ENCODE results near the gene GPRC5C. TPM values are rescaled to one million over a fixed set of nuclear protein-coding genes. Genes with fewer than 3 reads are reported as not detected.
A peak's percentile ranks its signal among the peaks of the same experiment; 100 is the strongest.

Gene GPRC5C
- total RNA-seq, 2 donors from 2014 or later: 66.3 to 186 TPM

DNA sequence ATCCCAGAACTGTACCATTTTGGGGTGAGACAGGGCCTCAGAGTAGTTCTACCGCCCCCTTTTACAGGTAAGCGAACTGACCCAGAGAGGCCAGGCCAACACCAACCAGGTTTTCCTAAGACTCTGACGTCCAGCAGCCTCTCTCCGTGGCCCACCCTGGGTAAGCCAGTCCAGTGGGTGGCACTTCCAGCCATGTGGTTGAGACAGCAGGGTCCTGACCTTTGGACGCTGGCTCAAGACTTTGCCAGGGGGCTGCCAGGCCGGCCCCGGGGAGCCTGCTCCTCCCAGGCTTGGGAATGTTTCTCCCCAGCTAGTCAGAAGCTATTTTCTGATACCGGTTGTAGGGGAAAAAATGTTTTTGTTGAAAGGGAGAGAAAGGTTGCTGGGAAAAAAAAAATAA, 16.9 kb downstream of the GPRC5C start:
- H3K27ac ChIP-seq: peak overlapping the region; percentile 14 to 21
- H3K4me1 ChIP-seq (replicated peaks): peaks cover 21% of the 10 kb centered on the region
- 72% methylated on average over 8 of the region's 8 CpGs for WGBS
- intact Hi-C loops (cut with DNase I): no loop called here
- TF ChIP-seq, protein P1, sequence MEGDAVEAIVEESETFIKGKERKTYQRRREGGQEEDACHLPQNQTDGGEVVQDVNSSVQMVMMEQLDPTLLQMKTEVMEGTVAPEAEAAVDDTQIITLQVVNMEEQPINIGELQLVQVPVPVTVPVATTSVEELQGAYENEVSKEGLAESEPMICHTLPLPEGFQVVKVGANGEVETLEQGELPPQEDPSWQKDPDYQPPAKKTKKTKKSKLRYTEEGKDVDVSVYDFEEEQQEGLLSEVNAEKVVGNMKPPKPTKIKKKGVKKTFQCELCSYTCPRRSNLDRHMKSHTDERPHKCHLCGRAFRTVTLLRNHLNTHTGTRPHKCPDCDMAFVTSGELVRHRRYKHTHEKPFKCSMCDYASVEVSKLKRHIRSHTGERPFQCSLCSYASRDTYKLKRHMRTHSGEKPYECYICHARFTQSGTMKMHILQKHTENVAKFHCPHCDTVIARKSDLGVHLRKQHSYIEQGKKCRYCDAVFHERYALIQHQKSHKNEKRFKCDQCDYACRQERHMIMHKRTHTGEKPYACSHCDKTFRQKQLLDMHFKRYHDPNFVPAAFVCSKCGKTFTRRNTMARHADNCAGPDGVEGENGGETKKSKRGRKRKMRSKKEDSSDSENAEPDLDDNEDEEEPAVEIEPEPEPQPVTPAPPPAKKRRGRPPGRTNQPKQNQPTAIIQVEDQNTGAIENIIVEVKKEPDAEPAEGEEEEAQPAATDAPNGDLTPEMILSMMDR (IDR thresholded peaks at IDR 0.05): no peak
- no peak for TF ChIP-seq POLR2AphosphoS5 (IDR thresholded peaks at IDR 0.05)
- TF ChIP-seq POLR2A (IDR thresholded peaks at IDR 0.05): no peak
- no peaks in the 10 kb centered on the region for H3K27me3 ChIP-seq (replicated peaks; ENCODE audit: insufficient read depth)
- H3K9me3 ChIP-seq: no peaks in the 10 kb centered on the region
- no peak overlapping the region for H3K4me3 ChIP-seq
- DNase-seq (ENCODE audit: low spot score): no peak
- H3K36me3 ChIP-seq: no peaks in the 10 kb centered on the region

DNA sequence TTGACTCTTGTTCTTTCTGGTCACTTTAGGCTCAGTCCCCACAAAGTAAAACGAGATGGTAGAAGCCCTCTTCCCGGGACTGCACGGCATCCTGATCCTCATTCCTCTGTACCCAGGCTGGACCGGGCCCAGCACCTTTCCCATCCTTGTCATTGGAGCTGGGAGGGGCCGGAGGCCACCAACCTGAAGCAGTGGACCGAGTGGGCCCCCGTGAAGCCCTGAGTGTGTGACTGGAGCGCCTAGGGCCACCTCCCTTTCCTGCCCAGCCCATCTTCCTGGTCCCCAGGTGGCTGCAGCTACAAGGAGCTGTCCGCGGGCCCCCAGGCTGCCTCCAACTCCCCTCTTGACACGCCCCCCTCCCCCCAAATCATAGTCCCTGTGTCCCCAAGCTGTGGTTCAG, 17.4 kb downstream of the GPRC5C start:
- H3K9me3 ChIP-seq: no peaks in the 10 kb centered on the region
- no peak for DNase-seq (ENCODE audit: low spot score)
- H3K4me1 ChIP-seq (replicated peaks): peaks cover 22% of the 10 kb centered on the region
- intact Hi-C loops (cut with DNase I): no loop called here
- 66% methylated on average over 11 of the region's 11 CpGs for WGBS
- no peaks in the 10 kb centered on the region for H3K36me3 ChIP-seq
- H3K4me3 ChIP-seq: no peak overlapping the region
- peak overlapping the region in 1 of 2 donors; percentile 21 for H3K27ac ChIP-seq
- H3K27me3 ChIP-seq (replicated peaks; ENCODE audit: insufficient read depth): no peaks in the 10 kb centered on the region
- TF ChIP-seq POLR2AphosphoS5 (IDR thresholded peaks at IDR 0.05): no peak
- TF ChIP-seq, protein P1 (IDR thresholded peaks at IDR 0.05): no peak
- no peak for TF ChIP-seq POLR2A (IDR thresholded peaks at IDR 0.05)

DNA sequence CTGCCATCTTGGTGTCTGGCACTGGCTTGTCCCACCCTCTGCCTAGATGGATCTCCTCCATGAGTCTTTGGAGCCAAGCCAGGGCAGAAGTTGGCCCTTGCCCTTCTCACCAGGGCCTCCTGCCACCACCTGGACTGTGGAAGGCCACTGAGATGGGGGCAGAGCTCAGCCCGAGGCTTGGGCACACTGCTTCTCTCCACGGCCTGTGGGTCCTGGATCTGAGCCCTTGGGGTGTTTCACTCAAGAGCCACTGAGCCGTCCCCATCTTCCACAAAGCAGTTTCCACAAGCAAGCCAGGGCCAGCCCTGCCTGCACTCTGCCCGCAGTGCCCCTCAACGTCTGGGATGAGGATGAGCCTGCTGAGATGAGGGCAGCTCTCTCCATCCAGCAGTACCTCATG, 17.9 kb downstream of the GPRC5C start:
- H3K9me3 ChIP-seq: no peaks in the 10 kb centered on the region
- no peaks in the 10 kb centered on the region for H3K36me3 ChIP-seq
- intact Hi-C loops (cut with DNase I): loop anchor here (5.0 kb wide), 1 partner anchor 237 kb away; the partner anchor contains the start of gene TTYH2
- H3K27ac ChIP-seq: peak overlapping the region in 1 of 2 donors; percentile 21
- H3K4me1 ChIP-seq (replicated peaks): peaks cover 27% of the 10 kb centered on the region
- H3K4me3 ChIP-seq: no peak overlapping the region
- no peak for DNase-seq (ENCODE audit: low spot score)
- H3K27me3 ChIP-seq (replicated peaks; ENCODE audit: insufficient read depth): no peaks in the 10 kb centered on the region
- 81% methylated on average over 5 of the region's 5 CpGs for WGBS
- TF ChIP-seq POLR2A (IDR thresholded peaks at IDR 0.05): no peak
- TF ChIP-seq, protein P1 (IDR thresholded peaks at IDR 0.05): no peak
- no peak for TF ChIP-seq POLR2AphosphoS5 (IDR thresholded peaks at IDR 0.05)

DNA sequence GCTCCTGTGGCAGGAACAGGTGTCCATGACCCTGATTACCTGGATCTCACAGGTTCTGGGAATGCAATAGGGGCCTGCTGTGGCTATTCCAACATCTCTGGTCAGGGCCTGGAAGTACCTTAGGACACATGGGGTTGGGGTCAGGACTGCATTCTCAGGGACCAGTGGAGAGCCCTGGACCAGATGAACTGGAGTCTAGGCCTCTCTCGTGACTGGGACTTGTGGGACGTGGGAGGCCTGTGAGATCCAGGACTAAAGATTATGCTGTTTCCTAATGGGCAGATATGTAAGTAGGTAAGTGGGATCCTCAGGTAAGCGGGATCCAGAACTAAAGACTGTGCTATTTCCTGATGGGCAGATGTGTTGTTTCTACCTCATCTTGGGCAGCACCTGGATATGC, 18.3 kb downstream of the GPRC5C start:
- Histone ChIP-seq H3K27me3 (replicated peaks; ENCODE audit: insufficient read depth) (no peaks in the 10 kb centered on the region), H3K4me3 (no peak overlapping the region), H3K4me1 (replicated peaks) (peaks cover 27% of the 10 kb centered on the region), H3K27ac (peak overlapping the region in 1 of 2 donors; percentile 21), H3K9me3 (no peaks in the 10 kb centered on the region), H3K36me3 (no peaks in the 10 kb centered on the region)
- no peak for TF ChIP-seq POLR2AphosphoS5 (IDR thresholded peaks at IDR 0.05)
- TF ChIP-seq, protein P1 (IDR thresholded peaks at IDR 0.05): no peak
- intact Hi-C loops (cut with DNase I): loop anchor here (5.0 kb wide), 1 partner anchor 238 kb away; the partner anchor contains the start of gene TTYH2
- 91% methylated on average over 3 of the region's 3 CpGs for WGBS
- no peak for DNase-seq (ENCODE audit: low spot score)

DNA sequence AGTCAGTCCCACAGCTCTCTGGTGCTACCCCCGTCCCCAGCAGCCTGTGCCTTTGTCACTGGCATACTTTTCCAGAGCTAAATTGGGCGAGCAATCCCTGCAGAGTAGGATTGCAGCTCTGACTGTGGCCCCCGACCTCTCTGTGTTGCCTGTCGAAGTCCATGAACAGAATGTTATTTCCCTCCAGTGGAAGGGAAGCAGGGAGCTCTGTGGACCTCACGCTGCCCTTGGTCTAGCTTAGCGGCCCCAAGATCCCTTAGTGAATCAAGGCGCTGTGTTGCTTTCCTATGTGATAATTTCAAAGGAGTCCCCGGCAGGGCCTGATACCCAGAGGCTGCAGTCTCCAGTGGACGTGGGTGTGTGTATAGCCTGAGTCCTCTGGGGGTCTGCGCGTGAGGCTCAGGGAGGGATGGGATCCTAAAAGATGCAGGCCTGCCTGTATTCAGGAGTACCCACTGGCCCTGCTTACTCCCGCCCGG, 19.1 kb downstream of the GPRC5C start:
- Histone ChIP-seq H3K27me3 (replicated peaks; ENCODE audit: insufficient read depth) (no peaks in the 10 kb centered on the region), H3K4me3 (no peak overlapping the region), H3K36me3 (no peaks in the 10 kb centered on the region), H3K4me1 (replicated peaks) (peaks cover 27% of the 10 kb centered on the region), H3K27ac (no peak overlapping the region), H3K9me3 (no peaks in the 10 kb centered on the region)
- WGBS: 99% methylated on average over 13 of the region's 13 CpGs
- no peak for DNase-seq (ENCODE audit: low spot score)
- intact Hi-C loops (cut with DNase I): loop anchor here (5.0 kb wide), 1 partner anchor 239 kb away; the partner anchor contains the start of gene TTYH2
- TF ChIP-seq POLR2AphosphoS5 (IDR thresholded peaks at IDR 0.05): no peak
- TF ChIP-seq, protein P1 (IDR thresholded peaks at IDR 0.05): no peak
- TF ChIP-seq POLR2A (IDR thresholded peaks at IDR 0.05): no peak
